GM23248 (cell line): ENCODE results near the gene BTBD16. TPM values are rescaled to one million over a fixed set of nuclear protein-coding genes. Genes with fewer than 3 reads are reported as not detected.

Experiments
- DNase-seq: peaks from one replicate; pipeline ENCODE4 v3.0.0-alpha.2; 2015
- H2AFZ ChIP-seq: fragments of 200-600 bp; sonication (generic); 2 replicates; pipeline ENCODE4 v1.6.1; 2016; ENCODE audit warnings: antibody characterized with exemption
- H3F3A ChIP-seq: fragments of 200-600 bp; sonication (generic); 2 replicates; pipeline ENCODE4 v1.6.1; 2016; ENCODE audit warnings: mild to moderate bottlenecking, antibody characterized with exemption, mixed run types; ENCODE audit not compliant: insufficient read depth
- H3K27ac ChIP-seq: fragments of 200-600 bp; sonication (generic); 2 replicates; pipeline ENCODE4 v1.5.1; 2016; ENCODE audit warnings: mild to moderate bottlenecking
- H3K27me3 ChIP-seq: fragments of 200-600 bp; sonication (generic); replicated peaks from 2 replicates; pipeline ENCODE4 v1.6.1; 2016; ENCODE audit warnings: mild to moderate bottlenecking; ENCODE audit not compliant: insufficient read depth
- H3K36me3 ChIP-seq: fragments of 200-600 bp; sonication (generic); 2 replicates; pipeline ENCODE4 v1.6.1; 2016; ENCODE audit warnings: low read depth, mild to moderate bottlenecking
- H3K4me1 ChIP-seq: fragments of 200-600 bp; sonication (generic); 2 replicates; pipeline ENCODE4 v1.6.1; 2016; ENCODE audit warnings: mild to moderate bottlenecking; ENCODE audit not compliant: insufficient read depth
- H3K4me2 ChIP-seq: fragments of 200-600 bp; sonication (generic); one replicate; pipeline ENCODE4 v1.6.1; 2016; ENCODE audit warnings: mild to moderate bottlenecking; ENCODE audit not compliant: unreplicated experiment
- H3K4me3 ChIP-seq: fragments of 200-600 bp; sonication (generic); 2 replicates; pipeline ENCODE4 v1.5.1; 2016; ENCODE audit warnings: mild to moderate bottlenecking
- H3K79me2 ChIP-seq: fragments of 200-600 bp; sonication (generic); 2 replicates; pipeline ENCODE4 v1.6.1; 2016; ENCODE audit warnings: mild to moderate bottlenecking; ENCODE audit not compliant: insufficient read depth
- H3K9ac ChIP-seq: fragments of 200-600 bp; sonication (generic); 2 replicates; pipeline ENCODE4 v1.6.1; 2016; ENCODE audit warnings: mild to moderate bottlenecking
- H3K9me2 ChIP-seq: fragments of 200-600 bp; sonication (generic); 2 replicates; pipeline ENCODE4 v1.6.1; 2016; ENCODE audit warnings: mixed run types, mild to moderate bottlenecking, moderate library complexity; ENCODE audit not compliant: insufficient read depth
- H3K9me3 ChIP-seq: fragments of 200-600 bp; sonication (generic); one replicate; pipeline ENCODE4 v1.6.1; 2017; ENCODE audit warnings: low read depth
- H4K20me1 ChIP-seq: fragments of 200-600 bp; sonication (generic); 2 replicates; pipeline ENCODE4 v1.6.0; 2016; ENCODE audit not compliant: insufficient read depth
- EZH2 ChIP-seq: fragments of 200-600 bp; sonication (generic); IDR thresholded peaks from 2 replicates; pipeline ENCODE4 v1.6.1; 2018; ENCODE audit warnings: antibody characterized with exemption, mild to moderate bottlenecking; ENCODE audit not compliant: insufficient read depth, poor library complexity, severe bottlenecking
- EZH2phosphoT487 ChIP-seq: fragments of 200-600 bp; sonication (generic); IDR thresholded peaks from 2 replicates; pipeline ENCODE4 v1.6.1; 2018; ENCODE audit warnings: antibody characterized with exemption, moderate library complexity, mild to moderate bottlenecking, low read depth; ENCODE audit not compliant: insufficient read depth
- WGBS, 2 experiments: methylation state at CpG; one replicate each; pipeline ENCODE4 v1.1.6; 2015 to 2017; ENCODE audit warnings: low lambda C conversion rate in 2 of 2, low coverage in 1 of 2; ENCODE audit errors: missing lambda C conversion rate in 2 of 2; 5-methylcytosine and 5-hydroxymethylcytosine counted together
- in situ Hi-C: fragments of 300-500 bp; cut with MboI; formaldehyde crosslinking; loops from 2 replicates; pipeline ENCODE4 v1.15.0; 2020
- polyA plus RNA-seq: library from polyadenylated mRNA; unstranded; fragments of >200 nt; fragmentation: Nextera tagmentation; extraction: Ambion mirVana; gene quantifications from 2 replicates; pipeline ENCODE4 v1.2.1, GENCODE V29; 2016
- total RNA-seq: library from RNA; depleted of rRNA; stranded (reverse); fragments of >200 nt; shearing (Covaris generic); gene quantifications from 2 replicates; pipeline ENCODE4 v1.2.3, GENCODE V29; 2014

The BTBD16 gene
- total and polyA plus RNA-seq, 2 experiments from 2014 or later, result not detected

DNA sequence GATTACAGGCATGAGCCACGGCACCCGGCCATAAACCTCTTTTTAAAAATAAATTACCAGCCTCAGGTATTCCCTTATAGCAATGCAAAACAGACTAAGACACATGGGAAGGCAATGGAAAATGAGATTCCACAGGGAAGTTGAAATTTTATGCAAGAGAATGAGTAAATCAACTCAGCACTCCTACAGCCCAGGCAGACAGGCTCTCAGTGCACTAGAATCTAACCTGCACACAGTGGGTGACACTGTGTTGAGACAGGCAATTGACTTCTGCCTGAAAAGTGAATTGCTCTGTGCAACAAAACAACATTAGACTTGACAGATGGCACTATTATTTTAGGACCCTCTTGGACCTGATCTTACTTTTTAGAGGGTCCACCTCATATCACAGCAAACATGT, 83.3 kb downstream of the BTBD16 start:
- Histone ChIP-seq H4K20me1 (no peaks in the 10 kb centered on the region), H3K4me3 (no peak overlapping the region), H3K9ac (no peak overlapping the region), H3K36me3 (no peaks in the 10 kb centered on the region), H3K27me3 (peaks cover 3% of the 10 kb centered on the region; the same call in 1 of the 2 replicates), H3K9me3 (no peaks in the 10 kb centered on the region), H2AFZ (no peak overlapping the region), H3K4me2 (no peak overlapping the region), H3K9me2 (no peaks in the 10 kb centered on the region), H3F3A (no peaks in the 10 kb centered on the region), H3K27ac (no peak overlapping the region), H3K79me2 (no peaks in the 10 kb centered on the region), H3K4me1 (no peaks in the 10 kb centered on the region)
- no peak for TF ChIP-seq EZH2
- in situ Hi-C loops, result no loop called here
- no peak for DNase-seq
- WGBS, 2 experiments, result 56 to 69% methylated on average over 2 of the region's 2 CpGs

DNA sequence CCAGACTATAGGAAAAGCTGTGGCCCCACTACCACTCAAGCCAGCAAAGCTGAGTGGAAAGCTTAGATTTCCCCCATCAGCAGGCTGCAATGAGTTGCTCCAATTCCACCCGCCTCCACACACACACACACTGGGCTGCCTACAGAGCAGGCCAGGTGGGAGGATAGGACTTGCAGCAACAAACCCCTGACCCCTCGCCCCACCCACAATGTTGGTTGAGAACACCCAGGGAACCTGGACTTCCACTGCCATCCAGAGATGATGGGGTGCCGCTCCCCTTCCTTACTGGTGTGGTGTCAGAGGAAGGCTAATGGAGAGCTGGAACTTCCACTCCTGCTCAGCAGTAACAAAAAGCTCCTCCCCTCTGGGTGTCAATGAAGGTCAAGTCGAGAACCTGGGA, 86.6 kb downstream of the BTBD16 start:
- Histone ChIP-seq H3K79me2 (no peaks in the 10 kb centered on the region), H2AFZ (no peak overlapping the region), H4K20me1 (no peaks in the 10 kb centered on the region), H3K27me3 (peaks cover 3% of the 10 kb centered on the region; the same call in 1 of the 2 replicates), H3K4me2 (no peak overlapping the region), H3K9me2 (no peaks in the 10 kb centered on the region), H3K36me3 (no peaks in the 10 kb centered on the region), H3K9me3 (no peaks in the 10 kb centered on the region), H3F3A (no peaks in the 10 kb centered on the region), H3K4me1 (no peaks in the 10 kb centered on the region), H3K4me3 (no peak overlapping the region), H3K9ac (no peak overlapping the region), H3K27ac (no peak overlapping the region)
- TF ChIP-seq EZH2 (no peak), EZH2phosphoT487 (no peak)
- DNase-seq, result no peak
- WGBS, 2 experiments, result 38 to 66% methylated on average over 2 to 4 of the region's 4 CpGs
- in situ Hi-C loops, result no loop called here

DNA sequence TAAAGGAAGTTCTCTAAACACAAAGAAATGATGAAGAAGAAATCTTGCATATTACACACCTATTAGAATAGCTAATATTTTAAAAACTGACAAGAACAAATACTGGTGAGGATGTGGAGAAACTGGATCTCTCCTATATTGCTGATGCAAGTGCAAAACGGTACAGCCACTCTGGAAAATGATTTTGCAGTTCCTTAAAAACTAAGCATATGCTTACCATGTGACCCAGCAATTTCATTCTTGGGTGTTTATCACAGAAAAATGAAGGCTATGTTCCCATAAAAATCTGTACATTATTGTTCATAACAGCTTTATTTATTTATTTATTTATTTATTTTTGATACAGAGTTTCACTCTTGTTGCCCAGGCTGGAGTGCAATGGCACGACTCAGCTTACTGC, 88.5 kb downstream of the BTBD16 start:
- no peaks in the 10 kb centered on the region for H3K9me2 ChIP-seq
- H3K36me3 ChIP-seq, result no peaks in the 10 kb centered on the region
- H3K9ac ChIP-seq, result no peak overlapping the region
- H3F3A ChIP-seq, result no peaks in the 10 kb centered on the region
- H3K4me2 ChIP-seq, result no peak overlapping the region
- 28 to 43% methylated on average over 2 of the region's 2 CpGs for WGBS, 2 experiments
- TF ChIP-seq EZH2phosphoT487 (no peak), EZH2 (no peak)
- no peaks in the 10 kb centered on the region for H3K27me3 ChIP-seq
- H2AFZ ChIP-seq, result no peak overlapping the region
- no peaks in the 10 kb centered on the region for H4K20me1 ChIP-seq
- in situ Hi-C loops, result no loop called here
- no peaks in the 10 kb centered on the region for H3K4me1 ChIP-seq
- DNase-seq, result no peak
- H3K4me3 ChIP-seq, result no peak overlapping the region
- H3K27ac ChIP-seq, result no peak overlapping the region
- H3K79me2 ChIP-seq, result no peaks in the 10 kb centered on the region
- no peaks in the 10 kb centered on the region for H3K9me3 ChIP-seq

- Histone ChIP-seq H3F3A (no peaks in the 10 kb centered on the region), H3K4me1 (no peaks in the 10 kb centered on the region), H3K79me2 (no peaks in the 10 kb centered on the region), H4K20me1 (no peaks in the 10 kb centered on the region), H3K27me3 (no peaks in the 10 kb centered on the region), H3K9me3 (no peaks in the 10 kb centered on the region), H3K4me2 (no peak overlapping the region), H2AFZ (no peak overlapping the region), H3K4me3 (no peak overlapping the region), H3K36me3 (no peaks in the 10 kb centered on the region), H3K9ac (no peak overlapping the region), H3K27ac (no peak overlapping the region), H3K9me2 (no peaks in the 10 kb centered on the region)
- 86 to 91% methylated on average over 1 of the region's 1 CpG for WGBS, 2 experiments
- TF ChIP-seq EZH2 (no peak), EZH2phosphoT487 (no peak)
- in situ Hi-C loops, result no loop called here
- DNase-seq, result no peak
These were observed 90.0 kb downstream of the BTBD16 start for GRCh38 chr10:122361046-122361445.

GRCh38 chr10:122362031-122362592, 91.0 kb downstream of the BTBD16 start:
- Histone ChIP-seq H3K4me1 (no peaks in the 10 kb centered on the region), H3K9me2 (no peaks in the 10 kb centered on the region), H3K79me2 (no peaks in the 10 kb centered on the region), H2AFZ (no peak overlapping the region), H3K9me3 (no peaks in the 10 kb centered on the region), H3K27ac (no peak overlapping the region), H4K20me1 (no peaks in the 10 kb centered on the region), H3K9ac (no peak overlapping the region), H3F3A (no peaks in the 10 kb centered on the region), H3K27me3 (no peaks in the 10 kb centered on the region), H3K4me3 (no peak overlapping the region), H3K4me2 (no peak overlapping the region), H3K36me3 (no peaks in the 10 kb centered on the region)
- in situ Hi-C loops, result no loop called here
- 74 to 77% methylated on average over 4 of the region's 4 CpGs for WGBS, 2 experiments
- TF ChIP-seq EZH2 (no peak), EZH2phosphoT487 (no peak)
- DNase-seq, result no peak
